ENCODE data around the gene SEC23IP.
A peak's percentile ranks its signal among the peaks of the same experiment; 100 is the strongest.
"Not testable (repeated sequence)": the region's sequence is repeated elsewhere in the genome, so short reads cannot be mapped to it uniquely, and the experiment has no call there.

SEC23IP gene

DNA sequence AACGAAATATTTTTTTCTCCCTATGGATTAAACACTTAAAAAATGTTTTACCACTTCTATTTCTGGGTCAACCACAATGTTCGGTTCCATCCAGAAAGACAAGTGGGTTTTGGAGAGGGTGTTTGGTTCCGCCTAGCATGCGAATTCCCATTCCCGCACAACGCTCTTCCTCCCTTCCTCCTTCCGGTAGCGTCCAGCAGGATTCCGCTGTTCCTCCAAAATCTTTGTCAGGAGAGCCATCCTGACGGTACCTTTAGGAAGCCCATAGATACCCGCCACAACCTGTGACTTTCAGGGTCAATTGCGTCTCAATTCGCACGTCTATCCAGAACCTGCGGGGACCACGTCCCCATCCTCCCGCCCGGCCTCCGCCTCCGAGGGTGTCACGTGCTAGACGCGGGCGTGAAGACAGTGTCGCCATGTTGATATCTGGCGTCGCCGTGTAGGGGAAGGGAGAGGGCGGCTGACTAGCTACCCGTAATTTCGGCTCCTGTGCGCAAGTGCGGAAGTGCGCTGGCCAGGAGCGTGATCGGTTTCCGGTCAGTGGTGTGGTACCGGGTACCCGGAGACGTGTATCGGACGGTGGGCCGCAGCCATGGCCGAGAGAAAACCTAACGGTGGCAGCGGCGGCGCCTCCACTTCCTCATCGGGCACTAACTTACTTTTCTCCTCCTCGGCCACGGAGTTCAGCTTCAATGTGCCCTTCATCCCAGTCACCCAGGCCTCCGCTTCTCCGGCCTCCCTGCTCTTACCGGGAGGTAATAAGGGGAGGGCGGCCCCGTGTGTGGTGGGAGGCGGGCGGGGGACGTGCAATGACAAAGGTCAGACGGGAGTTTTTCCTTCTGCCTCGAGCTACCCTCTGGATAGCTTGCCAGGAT is at the start of gene SEC23IP:
Gene SEC23IP, plus strand, starts transcription at position 543 of the 878 bp plus-strand sequence. Its CDS starts 53 bp downstream, at position 596.
- DNase-seq: peak; percentile 96

DNA sequence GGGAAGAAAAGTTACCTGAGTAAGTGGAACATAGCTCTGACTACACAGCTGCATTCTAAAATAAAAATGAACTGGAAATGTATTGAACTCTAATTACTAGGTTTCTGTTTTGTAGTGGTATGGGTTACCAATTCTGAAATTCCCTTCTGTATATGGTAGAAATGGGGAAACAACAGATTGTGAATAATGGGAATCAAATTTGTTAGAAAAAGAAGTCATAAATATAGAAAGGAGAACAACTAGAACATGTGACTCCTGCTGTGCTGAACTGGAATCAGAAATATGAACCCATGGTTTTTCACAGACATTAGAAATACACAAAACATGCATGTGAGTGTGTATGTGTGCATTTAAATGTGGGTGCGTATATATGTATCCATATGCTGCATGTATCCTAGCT is 46.9 kb upstream of the SEC23IP start:
- DNase-seq: no peak

DNA sequence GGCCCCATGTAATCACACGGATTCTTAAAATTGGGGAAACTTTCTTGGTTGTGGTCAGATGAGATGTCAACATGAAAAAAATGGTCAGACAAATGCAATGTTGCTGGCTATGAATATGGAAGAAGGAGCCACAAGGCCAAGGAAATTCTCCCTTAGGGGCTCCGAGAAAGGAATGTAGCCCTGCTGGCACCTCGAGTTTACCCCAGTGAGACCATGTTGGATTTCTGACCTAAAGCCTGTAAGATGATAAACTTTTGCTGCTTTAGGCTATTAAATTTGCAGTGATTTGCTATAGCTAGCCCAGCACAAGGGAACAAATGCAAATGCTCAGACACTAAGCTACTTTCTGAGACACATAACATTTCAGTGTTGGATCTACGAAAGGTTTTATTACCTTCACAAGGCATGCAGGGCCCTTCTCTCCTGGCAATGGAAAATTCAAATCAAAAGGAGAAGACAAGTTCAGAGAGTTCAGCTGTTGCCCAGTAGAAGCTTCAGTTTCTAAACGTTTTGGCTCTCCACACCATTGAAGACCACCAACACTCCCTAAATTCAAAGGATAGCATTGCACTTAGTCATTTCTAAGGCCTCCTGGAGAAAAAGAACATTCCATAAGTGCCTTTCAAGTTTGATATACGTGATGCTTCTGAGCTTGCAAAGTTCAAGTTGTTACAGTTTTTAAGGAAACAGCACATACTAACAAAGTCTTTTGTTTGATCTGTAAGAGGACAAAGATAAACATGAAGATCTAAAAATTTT is 43.3 kb upstream of the SEC23IP start:
- DNase-seq: no peak

DNA sequence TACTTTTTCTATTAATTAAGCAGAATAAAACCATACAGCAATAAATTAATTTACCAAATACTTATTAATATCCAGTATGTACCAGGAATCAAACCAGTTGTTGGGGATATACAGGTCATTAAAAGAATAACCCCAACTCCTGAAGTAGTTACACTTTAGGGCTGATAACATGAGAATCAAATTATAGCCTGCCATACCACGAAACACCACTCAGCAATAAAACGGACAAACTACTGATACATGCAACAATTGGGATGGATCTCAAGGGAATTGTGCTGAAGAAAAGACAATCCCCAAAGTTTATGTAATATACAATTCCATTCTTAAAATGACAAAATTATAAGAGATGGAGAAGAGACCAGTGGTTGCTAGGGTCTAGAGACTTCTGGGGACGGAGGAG is 42.6 kb upstream of the SEC23IP start:
- no peak for DNase-seq

DNA sequence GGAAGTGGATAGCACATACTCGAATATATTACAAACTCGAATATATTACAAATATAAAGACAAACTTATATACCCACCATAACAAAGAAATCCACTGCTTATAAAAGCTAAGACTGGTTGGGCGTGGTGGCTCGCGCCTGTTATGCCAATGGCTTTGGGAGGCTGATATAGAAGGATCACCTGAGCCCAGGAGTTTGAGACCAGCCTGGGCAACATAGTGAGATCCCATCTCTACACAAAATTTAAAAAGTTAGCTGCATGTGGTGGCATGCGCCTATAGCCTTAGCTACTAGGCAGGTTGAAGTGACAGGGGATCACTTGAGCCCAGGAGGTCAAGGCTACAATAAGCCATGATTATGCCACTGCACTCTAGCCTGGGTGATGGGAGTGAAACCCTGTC is 40.3 kb upstream of the SEC23IP start:
- DNase-seq: no peak

DNA sequence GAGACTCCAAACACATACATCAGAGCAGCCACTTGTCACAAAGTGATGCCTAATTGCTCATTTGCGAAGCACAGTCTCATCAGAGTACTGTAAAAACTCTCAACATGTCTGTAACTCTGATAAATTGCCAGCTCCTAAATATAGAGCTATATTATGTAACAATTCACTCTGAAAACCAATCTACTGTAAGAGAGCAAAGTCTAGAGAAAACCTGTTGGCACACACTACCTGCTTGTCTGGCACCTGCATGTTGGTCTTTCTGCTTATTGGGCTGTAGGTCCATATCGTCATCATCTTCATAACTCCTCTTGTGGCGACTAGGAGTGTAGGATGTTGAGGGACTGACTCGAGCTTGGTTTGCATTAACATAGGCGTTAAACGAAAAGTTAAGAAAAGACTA is 39.7 kb upstream of the SEC23IP start:
- no peak for DNase-seq

DNA sequence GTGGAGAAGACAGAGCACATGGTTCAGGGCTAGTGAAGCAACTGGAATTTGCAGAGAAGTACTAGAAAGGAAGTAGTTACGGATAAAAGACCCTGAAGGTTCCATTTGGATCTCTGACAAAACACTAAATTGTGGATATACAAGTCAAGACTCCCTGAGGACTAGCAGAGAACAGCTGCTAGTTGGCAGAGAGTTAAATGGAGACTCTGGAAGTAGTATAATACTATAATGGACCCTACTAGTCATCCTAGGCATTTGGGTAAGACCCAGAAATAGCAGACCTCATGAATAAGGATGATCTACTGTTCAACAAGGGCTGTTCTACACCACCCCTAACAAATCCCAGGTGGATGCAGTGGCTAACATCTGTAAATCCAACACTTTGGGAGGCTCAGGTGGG is 39.0 kb upstream of the SEC23IP start:
- no peak for DNase-seq

DNA sequence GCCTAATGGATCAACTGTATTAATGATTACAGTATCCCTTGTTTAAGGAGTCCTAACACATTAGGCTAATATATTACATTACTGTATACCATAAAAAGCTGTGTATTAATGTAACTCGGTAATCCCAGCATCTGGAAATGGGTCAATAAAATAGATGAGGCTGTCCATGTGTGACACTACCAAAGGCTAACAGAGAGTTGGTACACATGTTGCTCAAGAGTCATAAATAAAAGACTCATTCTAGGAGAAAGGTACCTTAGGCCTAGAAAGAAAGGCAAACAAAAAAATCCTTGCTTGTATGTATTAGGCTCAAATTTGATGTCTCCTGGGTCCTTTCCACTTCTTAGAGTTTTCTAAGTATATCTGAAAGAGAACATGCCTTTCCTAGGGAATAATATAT is 34.5 kb upstream of the SEC23IP start:
- no peak for DNase-seq

DNA sequence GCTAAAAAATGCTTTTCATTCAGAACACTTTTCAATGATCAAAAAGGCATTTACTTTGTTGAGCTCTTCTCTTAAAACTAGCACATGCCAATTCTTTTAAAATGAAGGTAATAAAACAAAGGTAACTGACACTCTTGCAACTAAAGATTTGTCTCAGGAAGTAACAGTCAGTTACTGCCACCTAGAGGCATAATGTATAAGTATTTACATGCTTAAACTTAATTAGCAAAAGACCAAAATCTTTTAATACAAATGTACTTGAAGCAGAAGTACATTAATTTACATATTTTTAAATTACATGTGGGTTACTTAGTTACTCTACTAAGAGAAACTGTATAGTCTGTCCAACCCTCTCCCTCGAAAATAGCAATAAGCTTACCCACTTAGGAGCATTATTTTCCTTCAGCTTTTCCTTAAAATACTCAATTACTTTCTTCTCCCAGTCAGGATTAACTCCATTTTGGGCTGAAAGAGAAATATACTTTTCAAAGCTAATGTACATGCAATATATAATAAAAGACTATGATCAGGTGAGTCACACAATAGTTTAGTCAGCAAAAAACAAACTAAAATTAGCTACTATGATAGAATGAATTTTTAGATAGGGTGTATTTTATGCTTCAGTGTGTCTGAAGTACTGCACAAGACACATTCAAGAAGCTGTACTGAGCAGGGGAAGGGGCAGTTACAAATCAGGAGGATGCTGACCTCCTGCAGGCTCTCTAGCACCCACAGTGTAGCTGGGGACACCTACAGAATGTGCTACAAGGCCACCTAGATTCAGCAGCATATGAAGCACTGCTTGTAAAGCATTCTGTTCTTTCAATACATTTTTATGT is 32.9 kb upstream of the SEC23IP start:
- peak; percentile 12 for DNase-seq

DNA sequence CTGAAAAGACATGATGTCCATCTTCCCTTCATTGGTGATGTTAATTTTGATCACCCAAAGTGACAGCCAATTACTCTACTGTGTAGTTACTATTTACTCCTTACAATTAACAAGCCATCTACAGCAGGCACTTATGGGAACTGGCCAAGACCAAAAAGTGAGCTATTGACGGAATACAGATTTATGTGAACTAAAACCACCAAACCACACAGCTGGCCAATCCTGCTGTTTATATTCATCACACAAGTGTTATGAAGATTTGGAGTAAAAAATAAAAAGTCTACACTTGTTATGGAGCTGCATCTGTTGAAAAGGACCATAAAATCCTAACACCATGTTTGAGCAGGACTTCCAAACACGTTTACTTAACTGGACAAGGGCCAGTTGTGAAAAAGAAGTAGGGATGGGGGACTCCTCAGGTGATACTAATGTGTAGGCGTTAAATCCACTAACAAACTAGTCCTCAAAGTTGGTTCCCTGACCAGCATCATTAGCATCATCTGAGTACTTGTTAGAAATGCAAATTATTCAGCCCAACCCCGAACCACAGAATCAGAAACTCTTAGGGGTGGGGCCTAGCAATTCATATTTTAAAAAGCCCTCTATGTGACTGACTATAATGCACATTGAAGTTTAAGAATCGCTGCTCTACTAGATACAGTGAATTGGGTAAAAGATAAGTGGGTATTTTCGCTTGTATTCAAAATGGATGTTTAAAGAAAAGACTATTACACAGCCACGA is 31.5 kb upstream of the SEC23IP start:
- DNase-seq: no peak

DNA sequence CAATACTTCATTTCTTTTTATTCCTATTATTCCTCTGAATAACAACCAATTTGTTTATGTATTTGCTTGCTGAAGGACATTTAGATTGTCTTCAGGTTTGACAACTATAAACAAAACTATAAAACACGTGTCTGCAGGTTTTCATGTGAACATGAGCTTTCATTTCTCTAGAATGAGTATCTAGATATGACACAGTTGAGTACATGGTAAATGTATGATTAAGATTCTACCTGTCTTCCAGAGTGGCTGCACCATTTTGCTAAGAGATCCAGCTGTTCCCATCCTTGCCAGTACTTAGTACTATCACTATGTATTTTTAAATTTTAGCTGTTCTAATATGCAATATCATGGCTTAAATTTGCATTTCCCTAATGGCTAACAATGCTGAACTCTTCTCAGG is 30.0 kb upstream of the SEC23IP start:
- no peak for DNase-seq

DNA sequence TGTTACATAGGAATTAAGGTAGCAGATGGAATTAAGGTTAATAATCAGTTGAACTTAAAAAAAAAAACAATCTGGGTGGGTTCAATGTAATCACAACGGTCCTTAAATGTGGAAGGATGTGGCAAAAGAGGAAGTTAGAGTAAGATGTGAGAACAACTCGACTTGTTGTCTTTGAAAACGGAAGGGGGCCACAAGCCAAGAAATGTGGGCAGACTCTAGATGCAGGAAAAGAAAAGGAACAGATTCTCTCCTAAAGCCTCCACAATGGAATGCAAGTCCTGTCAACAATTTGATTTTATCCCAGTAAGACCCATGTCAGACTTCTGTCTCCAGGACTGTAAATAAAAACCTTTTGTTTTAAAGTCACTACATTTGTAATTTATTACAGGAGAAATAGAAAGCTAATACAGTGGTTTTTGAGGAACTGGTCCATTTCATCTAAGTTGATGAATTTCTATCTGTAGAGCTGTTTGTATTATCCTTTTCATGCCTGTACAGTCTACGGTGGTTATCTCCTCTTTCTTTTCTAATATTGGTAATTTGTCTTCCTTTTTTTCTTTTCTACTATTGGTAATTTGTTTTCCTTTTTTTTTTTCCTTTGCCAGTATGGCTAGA is 28.5 kb upstream of the SEC23IP start:
- DNase-seq: no peak

DNA sequence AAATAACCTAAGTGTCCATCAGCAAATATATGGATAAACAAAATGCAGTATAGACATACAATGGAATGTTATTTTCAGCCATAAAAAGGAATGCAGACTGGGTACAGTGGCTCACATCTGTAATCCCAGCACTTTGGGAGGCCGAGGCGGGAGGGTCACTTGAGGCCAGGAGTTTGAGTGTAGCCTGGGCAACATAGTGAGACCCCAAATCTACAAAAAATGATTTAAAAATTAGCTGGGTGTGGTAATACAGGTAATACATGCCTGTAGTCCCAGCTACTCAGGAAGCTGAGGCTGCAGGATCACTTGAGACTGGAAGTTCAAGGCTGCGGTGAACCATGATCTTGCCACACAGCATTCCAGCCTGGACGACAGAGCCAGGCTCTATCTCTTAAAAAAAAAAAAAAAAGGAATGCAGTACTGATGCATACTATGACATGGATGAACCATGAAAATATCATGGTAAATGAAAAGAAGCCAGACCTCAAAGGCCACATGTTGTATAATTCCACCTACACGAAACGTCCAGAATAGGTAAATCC is 26.8 kb upstream of the SEC23IP start:
- DNase-seq: no peak

DNA sequence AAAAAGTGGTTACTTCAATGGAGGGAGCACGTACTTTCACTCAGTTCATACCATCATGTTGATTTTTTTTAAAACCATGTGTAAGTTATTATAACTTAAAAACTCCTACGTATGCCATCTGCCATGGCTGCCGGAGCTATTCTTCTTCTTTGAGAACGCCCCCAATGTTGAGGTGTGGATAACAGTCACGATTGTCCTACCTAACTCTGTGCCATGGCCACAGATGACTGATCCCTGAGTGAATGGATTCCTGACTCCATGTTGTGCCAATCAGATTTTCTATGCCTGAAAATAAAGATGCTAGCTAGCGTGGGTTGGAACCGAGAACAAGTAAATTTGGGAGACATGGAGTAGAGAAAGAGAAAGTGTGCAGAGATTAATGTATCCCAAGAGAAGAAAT is 25.2 kb upstream of the SEC23IP start:
- no peak for DNase-seq

DNA sequence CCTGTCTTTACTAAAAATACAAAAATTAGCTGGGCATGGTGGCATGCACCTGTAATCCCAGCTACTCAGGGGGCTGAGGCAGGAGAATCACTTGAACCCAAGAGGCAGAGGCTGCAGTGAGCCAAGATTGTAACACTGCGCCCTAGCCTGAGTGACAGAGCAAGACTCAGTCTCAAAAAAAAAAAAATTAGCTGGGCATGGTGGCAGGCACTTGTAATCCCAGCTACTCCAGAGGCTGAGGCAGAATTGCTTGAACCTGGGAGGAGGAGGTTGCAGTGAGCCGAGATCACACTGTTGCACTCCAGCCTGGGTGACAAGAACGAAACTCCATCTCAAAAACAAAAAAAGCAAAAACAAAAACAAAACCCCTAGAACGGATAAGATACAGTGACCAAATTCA is 23.1 kb upstream of the SEC23IP start:
- DNase-seq: not testable (repeated sequence)

DNA sequence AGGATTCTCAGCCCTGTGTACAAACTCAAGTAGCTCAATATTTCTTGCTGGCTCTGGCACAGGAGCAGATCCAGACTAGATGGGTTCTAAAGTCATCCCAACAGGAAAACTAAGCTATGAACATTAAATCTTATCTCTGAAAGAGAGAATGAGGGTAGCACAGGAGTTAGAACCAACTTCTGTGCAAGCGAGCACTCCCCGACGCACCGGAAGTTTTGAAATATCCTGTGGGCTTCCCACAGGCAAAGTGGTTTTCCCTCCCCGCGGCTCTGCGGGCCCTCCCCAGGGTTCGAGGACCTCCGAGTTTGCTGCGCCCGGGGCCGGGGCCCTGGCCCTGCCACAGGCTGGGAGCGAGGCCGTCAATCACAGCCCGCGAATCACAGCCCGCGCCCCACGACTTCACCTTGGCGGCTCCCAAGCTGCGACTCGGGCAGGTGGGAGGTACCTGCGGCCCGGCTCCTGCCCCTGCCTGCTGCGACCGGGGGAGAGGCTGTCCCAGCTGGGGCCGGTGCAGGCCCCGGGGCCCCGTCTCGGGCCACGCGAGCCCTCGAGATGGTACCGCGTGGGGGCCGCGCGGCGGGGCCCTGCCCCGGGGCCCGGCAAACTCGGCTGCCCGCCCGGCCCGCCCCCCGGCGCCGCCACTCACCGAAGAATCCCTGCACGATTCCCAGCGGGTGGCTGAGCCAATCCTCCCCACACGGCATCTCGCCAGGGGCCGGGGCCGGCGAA is 20.5 kb upstream of the SEC23IP start:
- DNase-seq: peak; percentile 68

DNA sequence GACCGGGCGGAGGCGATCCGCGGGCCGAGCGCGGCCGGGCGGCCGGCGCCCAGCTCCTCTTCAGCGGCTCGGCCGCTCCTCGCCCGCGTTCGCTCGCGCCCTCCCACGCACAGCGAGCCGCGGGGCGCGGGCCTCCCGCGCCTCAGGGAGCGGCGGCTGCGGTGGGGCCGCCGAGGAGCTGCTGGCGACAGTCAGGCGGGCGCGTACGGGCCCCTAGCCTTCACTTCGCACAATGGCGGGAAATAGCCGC is 20.0 kb upstream of the SEC23IP start, which contains the start of gene MCMBP:
Gene MCMBP, minus strand, starts transcription at position 234 of the 250 bp plus-strand sequence. CDS start 259 bp downstream, outside the sequence.
- DNase-seq: no peak

DNA sequence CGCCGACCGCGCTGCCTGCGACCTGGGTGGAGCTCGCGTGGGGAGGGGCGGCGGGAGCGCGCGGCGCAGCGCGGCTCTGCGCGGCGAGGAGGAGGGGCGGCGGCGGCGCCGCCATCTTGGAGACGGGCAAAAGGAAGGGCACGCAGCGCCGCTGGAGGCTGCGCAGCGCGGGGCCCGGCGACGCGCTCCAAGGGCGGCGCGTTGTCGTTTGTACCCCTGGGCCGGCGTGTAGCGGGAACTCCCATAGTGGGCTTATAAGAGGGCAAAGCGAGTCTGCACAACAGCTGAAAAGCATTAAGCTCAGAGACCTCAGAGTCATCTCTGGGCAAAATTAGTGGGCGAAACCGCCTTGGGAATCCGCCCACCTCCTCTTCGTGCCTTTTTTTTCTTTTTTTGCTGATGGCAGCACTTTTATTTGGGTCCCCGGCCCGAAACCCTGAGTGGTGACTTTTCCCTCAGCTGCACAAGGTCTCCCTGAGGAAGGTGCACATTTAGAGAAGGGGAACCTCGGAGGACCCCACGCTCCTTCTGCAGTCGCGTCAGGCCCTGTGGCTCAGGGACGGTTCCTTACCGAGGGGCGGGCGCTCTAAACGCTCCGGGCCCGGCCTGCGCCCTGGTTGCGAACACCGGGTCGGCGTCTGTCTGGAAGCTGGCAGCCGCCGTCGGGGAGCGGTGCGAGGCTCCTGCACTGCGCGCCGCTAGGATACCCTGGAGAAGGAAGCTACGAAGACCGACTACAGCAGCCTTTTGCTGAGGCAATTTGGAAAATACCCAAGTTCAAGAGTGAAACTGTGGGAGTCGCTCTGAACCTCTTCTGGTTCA is 19.5 kb upstream of the SEC23IP start:
- DNase-seq: peak; percentile 90

DNA sequence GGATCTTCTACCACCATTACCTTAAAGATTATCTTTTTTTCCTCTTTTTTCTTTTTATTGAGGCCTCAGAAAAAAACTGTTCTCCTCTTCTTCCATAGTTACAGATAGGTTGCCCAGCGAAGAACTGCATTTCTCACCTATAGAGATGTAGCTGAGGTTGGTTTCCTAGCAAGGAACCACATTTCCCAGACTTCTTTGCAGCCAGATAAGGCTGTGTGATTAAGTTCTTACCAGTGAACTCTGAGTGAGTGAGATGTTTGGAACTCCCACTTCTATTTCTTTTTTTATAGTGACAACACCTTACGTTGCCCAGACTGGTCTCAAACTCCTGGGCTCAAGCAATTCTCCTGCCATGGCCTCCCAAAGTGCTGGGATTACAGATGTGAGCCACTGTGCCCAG is 14.0 kb upstream of the SEC23IP start:
- DNase-seq: no peak

DNA sequence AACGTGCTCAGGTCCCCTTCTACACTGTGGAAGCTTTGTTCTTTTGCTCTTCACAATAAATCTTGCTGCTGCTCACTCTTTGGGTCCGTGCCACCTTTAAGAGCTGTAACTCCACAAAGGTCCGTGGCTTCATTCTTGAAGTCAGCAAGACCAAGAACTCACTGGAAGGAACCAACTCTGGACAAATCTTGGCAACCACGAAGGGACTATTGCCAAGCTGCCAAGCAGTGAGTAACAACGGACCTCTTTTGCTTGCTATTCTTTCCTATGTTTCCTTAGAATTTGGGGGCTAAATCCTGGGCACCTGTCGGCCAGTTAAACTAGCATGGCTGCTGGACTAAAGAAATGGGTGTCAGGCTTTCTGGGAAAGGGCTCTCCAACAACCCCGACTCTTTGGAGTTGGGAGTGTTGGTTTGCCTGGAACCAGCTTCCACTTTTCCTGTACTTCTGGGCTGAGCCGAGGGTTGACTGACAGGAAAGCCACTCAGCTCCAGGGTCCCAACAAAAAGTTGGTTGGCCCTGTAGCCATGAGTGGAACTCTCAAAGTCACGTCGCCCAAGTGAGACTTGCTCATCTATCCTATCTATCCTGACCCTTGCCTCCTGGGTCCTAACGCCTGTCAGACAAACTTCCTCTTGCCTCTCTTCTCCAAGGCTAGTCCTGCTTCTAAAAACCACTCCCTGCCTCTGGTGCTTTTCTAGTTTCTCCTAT is 8.5 kb upstream of the SEC23IP start:
- not testable (repeated sequence) for DNase-seq

All from NCI-H146 (cell line).